ENCODE data around the gene ROR1.

DNA sequence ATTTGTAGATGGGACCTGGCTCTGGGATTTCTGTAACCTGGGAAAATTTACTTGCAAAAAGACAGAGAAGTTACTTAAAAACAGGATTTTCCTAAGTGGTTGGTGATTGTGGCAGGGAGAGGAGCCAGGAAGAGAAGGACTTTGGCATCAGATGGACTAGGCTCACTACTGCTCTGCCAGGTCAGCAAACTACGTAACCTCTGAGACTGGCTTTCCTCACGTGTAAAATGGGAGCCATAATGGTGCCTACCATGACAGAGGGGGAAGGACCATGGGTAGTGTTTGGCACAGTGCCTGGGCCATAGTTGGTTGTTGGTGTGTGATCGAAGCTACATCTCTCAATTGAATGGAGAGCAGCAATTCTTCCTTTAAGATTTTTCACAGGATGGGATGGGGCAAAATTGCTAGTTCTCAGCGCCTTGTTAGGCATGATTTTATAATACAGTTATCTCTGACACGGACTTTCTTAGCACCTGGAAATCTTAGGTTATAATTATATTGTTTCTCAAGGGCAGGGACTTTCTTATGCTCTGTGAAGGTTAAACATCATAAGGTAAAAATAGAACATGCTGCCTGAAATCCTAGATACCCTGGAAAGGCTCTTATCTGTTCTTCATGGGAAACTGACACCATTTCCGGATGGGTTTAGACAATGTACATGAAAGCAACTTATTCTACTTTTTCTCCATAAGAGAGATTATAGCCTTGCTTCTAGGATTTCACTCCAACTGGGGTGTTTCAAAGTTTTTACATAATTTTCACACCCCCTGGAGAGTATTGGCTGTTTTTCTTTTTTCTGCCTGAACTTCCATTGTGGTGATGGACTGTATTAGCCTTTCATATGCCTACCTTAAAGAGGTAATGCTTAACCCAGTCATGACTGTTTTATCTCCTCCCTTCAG lies 10.9 kb downstream of the ROR1 start:
- TF ChIP-seq, protein P1, sequence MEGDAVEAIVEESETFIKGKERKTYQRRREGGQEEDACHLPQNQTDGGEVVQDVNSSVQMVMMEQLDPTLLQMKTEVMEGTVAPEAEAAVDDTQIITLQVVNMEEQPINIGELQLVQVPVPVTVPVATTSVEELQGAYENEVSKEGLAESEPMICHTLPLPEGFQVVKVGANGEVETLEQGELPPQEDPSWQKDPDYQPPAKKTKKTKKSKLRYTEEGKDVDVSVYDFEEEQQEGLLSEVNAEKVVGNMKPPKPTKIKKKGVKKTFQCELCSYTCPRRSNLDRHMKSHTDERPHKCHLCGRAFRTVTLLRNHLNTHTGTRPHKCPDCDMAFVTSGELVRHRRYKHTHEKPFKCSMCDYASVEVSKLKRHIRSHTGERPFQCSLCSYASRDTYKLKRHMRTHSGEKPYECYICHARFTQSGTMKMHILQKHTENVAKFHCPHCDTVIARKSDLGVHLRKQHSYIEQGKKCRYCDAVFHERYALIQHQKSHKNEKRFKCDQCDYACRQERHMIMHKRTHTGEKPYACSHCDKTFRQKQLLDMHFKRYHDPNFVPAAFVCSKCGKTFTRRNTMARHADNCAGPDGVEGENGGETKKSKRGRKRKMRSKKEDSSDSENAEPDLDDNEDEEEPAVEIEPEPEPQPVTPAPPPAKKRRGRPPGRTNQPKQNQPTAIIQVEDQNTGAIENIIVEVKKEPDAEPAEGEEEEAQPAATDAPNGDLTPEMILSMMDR (IDR thresholded peaks at IDR 0.05), result no peak
- no peak for TF ChIP-seq EP300 (IDR thresholded peaks at IDR 0.05)
- no peak for TF ChIP-seq POLR2A (IDR thresholded peaks at IDR 0.05; ENCODE audit: low read depth)
- TF ChIP-seq POLR2AphosphoS5 (IDR thresholded peaks at IDR 0.05), result no peak
